Measurements from ENCODE around the gene FGFBP3. TPM values are rescaled to one million over a fixed set of nuclear protein-coding genes. Genes with fewer than 3 reads are reported as not detected.

FGFBP3 gene
- total RNA-seq, 1 experiment from 2014 or later = 1.5 TPM

GRCh38 chr10:91908337-91909116, 759 bp downstream of the FGFBP3 start:
- intact Hi-C loops (cut with micrococcal nuclease; ENCODE audit: unreplicated experiment) = loop anchor here (10.0 kb wide), 1 partner anchor 274 kb away; the partner anchor contains the start of gene PPP1R3C
- CTCF ChIA-PET = interaction anchor here (1.6 kb wide), 1 partner anchor 150 kb away, joined by 7 read pairs; no protein-coding TSS in a partner anchor
- peak overlapping the region; percentile 83 for H3K27ac ChIP-seq (ENCODE audit: low read length)

More at GRCh38 chr10:91908337-91909116, 759 bp downstream of the FGFBP3 start:
- Histone ChIP-seq H3K27me3 (ENCODE audit: control insufficient read depth, insufficient read depth, low read length) (no peaks in the 10 kb centered on the region), H3K4me1 (ENCODE audit: control insufficient read depth, insufficient read depth, low read length) (peaks cover 10% of the 10 kb centered on the region; the same call in 1 of the 2 replicates), H3K36me3 (ENCODE audit: control insufficient read depth, insufficient read depth, low read length) (no peaks in the 10 kb centered on the region), H3K9me3 (ENCODE audit: control insufficient read depth, insufficient read depth, low read depth, low read length) (no peaks in the 10 kb centered on the region), H3K4me3 (ENCODE audit: low read depth in 2 of 2, low read length in 2 of 2) (peak overlapping the region; percentile 68 to 89)
- TF ChIP-seq POLR2AphosphoS5 (IDR thresholded peaks at IDR 0.05; ENCODE audit: low read depth, low read length) = peak; percentile 57; the same call in 1 of the 2 replicates
- peak; percentile 95 for TF ChIP-seq CTCF (IDR thresholded peaks at IDR 0.05)
- TF ChIP-seq REST (IDR thresholded peaks at IDR 0.05; ENCODE audit: insufficient read depth in 1 of 2, low read depth in 2 of 2, low read length in 1 of 2) = peak in 1 of 2 experiments; percentile 70; a peak in 1 of 4 replicates
- peak; percentile 84; the same call in 1 of the 2 replicates for TF ChIP-seq SIN3A (IDR thresholded peaks at IDR 0.05; ENCODE audit: borderline replicate concordance, insufficient read depth, low read depth, low read length)
- no peak for TF ChIP-seq TCF7L2 (IDR thresholded peaks at IDR 0.05; ENCODE audit: low read depth, low read length)
- POLR2A ChIA-PET = interaction anchor here (0.6 kb wide), 2 partner anchors 27 to 135 kb away, joined by 7 read pairs; no protein-coding TSS in a partner anchor
- DNase-seq (ENCODE audit: low read depth, low spot score) (peak; percentile 87), ATAC-seq (peak; percentile 96)
- in situ Hi-C loops (cut with HindIII; ENCODE audit: low pct_unique_long_range_greater_than_20kb, low sequenced_read_pairs) = no loop called here
- no TSS peak for BruUV-seq (replicated peaks)

Data from Panc1 (cell line).